Natural killer cell treated with Interleukin-12 subunit alpha and Interleukin-12 subunit beta and Interleukin-15 and Interleukin-18, amount 100 ng/mL, for 72 hours (primary cell): ENCODE data around the gene CTIF. TPM values are rescaled to one million over a fixed set of nuclear protein-coding genes. Genes with fewer than 3 reads are reported as not detected.

Experiments
- ATAC-seq, 2 donors: fragments of 150-1000 bp; cut with Tn5 transposase in 1 of 2; sonication (Bioruptor Pico), chemical (Tn5 transposase) in 1 of 2; 2 replicates each; pipeline ENCODE4 v1.10.0; 2021
- DNase-seq: peaks from one replicate; pipeline ENCODE4 v3.0.0; 2022; ENCODE audit warnings: low spot score
- H3K27ac Mint-ChIP-seq, 2 donors: 1 replicate in 1 of 2; 2 replicates in 1 of 2; pipeline ENCODE4 v1.8.0; 2022; ENCODE audit warnings: mixed read lengths in 2 of 2, mild to moderate bottlenecking in 1 of 2, moderate library complexity in 1 of 2
- H3K27me3 Mint-ChIP-seq, 2 donors: 1 replicate in 1 of 2; 2 replicates in 1 of 2; pipeline ENCODE4 v1.8.0; 2022; ENCODE audit warnings: mixed read lengths in 2 of 2
- H3K36me3 Mint-ChIP-seq: one replicate; pipeline ENCODE4 v1.8.0; 2022; ENCODE audit warnings: mixed read lengths
- H3K4me1 Mint-ChIP-seq, 2 donors: 1 replicate in 1 of 2; 2 replicates in 1 of 2; pipeline ENCODE4 v1.8.0; 2022; ENCODE audit warnings: low read depth in 2 of 2, mixed read lengths in 2 of 2, mild to moderate bottlenecking in 1 of 2
- H3K4me3 Mint-ChIP-seq: one replicate; pipeline ENCODE4 v1.8.0; 2022; ENCODE audit warnings: mixed read lengths
- H3K9me3 Mint-ChIP-seq: 2 replicates; pipeline ENCODE4 v1.8.0; 2022; ENCODE audit warnings: mixed read lengths
- total RNA-seq, 2 donors: library from RNA; stranded (reverse); gene quantifications; one replicate each; pipeline ENCODE4 v1.2.3, GENCODE V29; 2022

Gene CTIF
- total RNA-seq, 2 donors from 2014 or later: 8.4 to 13.0 TPM

DNA sequence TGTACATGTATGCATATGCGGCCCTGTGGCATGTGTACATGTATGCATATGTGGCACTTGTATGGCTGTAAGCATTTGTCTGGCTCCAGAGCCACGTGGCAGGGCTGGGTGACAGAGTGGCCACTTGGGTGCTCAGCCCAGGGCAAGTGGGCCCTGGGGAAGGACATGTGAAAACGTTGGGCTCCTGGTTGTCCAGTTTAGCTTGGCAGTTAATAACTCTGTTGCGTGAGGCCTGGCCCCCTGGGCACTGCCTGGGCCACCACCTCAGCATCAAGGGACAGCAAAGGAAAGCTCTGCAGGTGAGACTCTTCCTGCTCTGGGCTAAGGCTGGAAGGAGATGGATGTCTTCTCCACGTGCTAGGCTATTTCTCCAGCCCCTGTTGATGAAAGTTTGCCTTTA, 119.9 kb downstream of the CTIF start:
- ATAC-seq (no peak), DNase-seq (peak; percentile 18)
- H3K4me3 Mint-ChIP-seq: no peak overlapping the region
- no peak overlapping the region for H3K27ac Mint-ChIP-seq
- peaks cover 6 to 8% of the 10 kb centered on the region in 2 donors for H3K27me3 Mint-ChIP-seq
- H3K36me3 Mint-ChIP-seq: no peaks in the 10 kb centered on the region
- H3K9me3 Mint-ChIP-seq: no peaks in the 10 kb centered on the region
- H3K4me1 Mint-ChIP-seq: peaks cover 3 to 12% of the 10 kb centered on the region in 2 donors

DNA sequence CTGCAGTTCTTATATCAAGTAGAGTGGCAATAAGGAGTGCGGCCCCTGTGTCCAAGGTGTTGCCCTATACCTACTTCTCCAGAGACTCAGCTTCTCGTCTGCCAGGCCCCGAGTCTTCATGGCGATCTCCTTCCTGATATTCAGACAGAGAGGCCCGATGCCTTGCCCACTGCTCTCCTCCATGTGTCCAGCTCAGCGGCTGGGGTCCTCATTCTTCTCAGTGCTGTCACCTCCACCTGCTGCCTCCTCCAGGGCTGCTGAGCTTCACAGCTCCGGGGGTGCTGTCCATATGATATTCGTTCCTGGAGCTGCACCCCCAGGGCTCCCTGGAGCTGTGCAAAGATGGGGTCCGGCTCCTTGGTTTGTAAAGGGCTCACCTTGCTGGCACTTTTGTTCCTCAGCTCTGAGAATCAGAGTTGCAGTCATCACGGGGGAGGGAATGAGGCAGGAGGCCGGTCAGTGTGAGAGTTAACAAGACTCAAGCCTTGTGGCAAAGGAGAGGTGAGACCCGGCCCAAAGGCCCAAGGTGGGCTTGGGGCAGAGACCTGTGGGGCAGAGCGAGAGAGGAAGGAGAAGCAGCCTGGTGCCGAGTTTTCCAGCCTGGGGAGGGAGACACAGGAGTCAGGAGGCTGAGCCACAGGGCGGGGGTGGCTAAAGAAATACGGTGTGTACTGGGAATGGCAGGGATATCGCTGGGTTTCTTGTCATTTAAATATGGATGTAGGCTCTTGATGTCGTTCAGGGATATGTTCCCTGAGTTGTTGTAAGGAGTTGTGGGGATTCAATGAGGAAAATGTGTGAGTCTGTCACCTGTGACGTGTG, 120.6 kb downstream of the CTIF start:
- DNase-seq (peak; percentile 13), ATAC-seq (no peak)
- Mint-ChIP-seq H3K4me3 (no peak overlapping the region), H3K27ac (no peak overlapping the region), H3K4me1 (peaks cover 3 to 12% of the 10 kb centered on the region in 2 donors), H3K27me3 (peaks cover 6 to 8% of the 10 kb centered on the region in 2 donors), H3K36me3 (no peaks in the 10 kb centered on the region), H3K9me3 (no peaks in the 10 kb centered on the region)

DNA sequence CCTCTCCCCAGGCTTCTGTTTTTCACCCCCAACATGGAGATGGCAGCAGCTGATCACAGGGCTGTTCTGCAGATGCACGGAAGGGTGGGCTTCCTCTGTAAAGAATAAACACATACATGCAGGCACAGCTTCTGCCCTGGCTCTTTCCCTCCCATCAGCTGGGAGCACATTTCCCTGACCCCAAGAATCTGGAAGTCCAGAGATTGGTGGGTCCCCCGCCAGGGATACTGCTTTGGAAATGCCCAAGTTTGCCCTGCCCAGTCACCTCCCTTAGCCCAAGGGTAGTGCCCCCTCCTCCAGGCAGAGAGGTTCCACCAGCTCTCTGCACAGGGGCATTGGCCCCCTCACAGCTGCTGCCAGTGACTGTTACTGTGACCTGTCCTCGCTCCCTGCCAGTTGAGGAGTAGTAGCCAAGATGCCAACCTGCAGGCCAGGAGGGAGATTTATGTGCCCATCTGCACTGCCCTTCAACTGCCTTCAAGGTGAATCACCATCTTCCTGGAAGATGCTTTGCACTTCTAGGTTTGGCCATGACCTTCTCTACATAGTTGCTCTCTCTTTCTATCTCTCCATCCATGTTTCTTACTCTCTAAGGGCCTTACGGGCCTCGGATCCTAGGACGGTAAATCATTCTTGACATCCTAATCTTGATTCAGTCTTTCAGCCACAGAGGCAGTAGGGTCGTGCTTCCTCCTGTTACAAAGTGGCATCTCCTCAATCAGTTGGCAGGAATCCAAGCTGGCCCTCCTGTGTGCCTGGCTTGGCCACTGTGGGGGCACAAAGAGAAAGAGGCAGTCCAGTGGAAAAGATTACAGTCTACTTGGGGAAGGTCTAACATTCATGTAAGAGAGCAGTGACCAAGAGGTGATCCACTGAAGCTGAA, 121.8 kb downstream of the CTIF start:
- Mint-ChIP-seq H3K36me3 (peaks cover 2% of the 10 kb centered on the region), H3K4me1 (peaks cover 3 to 12% of the 10 kb centered on the region in 2 donors), H3K4me3 (no peak overlapping the region), H3K27ac (no peak overlapping the region), H3K27me3 (peaks cover 6 to 8% of the 10 kb centered on the region in 2 donors), H3K9me3 (no peaks in the 10 kb centered on the region)
- ATAC-seq (no peak), DNase-seq (no peak)

DNA sequence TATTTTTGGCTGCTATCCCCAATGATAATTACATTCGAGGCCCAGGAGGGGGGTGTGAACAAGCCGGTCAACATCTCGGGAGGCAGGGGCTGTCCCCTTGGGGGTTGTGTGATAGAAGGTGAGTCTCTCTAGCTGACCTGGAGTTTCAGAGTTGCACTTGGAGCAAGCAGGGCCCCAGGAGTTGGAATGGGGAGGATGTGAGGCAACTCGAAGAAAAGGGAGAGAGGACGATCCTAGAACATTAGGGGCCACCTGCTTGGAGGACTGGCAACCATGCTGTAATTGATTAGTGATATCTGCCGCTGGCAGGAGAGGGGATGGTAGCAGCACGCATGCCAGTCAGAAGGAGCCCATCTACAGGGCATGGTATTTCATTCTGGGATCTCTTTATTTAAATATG, 122.6 kb downstream of the CTIF start:
- DNase-seq (no peak), ATAC-seq (no peak)
- peaks cover 9% of the 10 kb centered on the region for H3K36me3 Mint-ChIP-seq
- H3K27me3 Mint-ChIP-seq: peaks cover 6 to 8% of the 10 kb centered on the region in 2 donors
- H3K9me3 Mint-ChIP-seq: no peaks in the 10 kb centered on the region
- no peak overlapping the region for H3K27ac Mint-ChIP-seq
- no peak overlapping the region for H3K4me3 Mint-ChIP-seq
- peaks cover 3 to 12% of the 10 kb centered on the region in 2 donors for H3K4me1 Mint-ChIP-seq

DNA sequence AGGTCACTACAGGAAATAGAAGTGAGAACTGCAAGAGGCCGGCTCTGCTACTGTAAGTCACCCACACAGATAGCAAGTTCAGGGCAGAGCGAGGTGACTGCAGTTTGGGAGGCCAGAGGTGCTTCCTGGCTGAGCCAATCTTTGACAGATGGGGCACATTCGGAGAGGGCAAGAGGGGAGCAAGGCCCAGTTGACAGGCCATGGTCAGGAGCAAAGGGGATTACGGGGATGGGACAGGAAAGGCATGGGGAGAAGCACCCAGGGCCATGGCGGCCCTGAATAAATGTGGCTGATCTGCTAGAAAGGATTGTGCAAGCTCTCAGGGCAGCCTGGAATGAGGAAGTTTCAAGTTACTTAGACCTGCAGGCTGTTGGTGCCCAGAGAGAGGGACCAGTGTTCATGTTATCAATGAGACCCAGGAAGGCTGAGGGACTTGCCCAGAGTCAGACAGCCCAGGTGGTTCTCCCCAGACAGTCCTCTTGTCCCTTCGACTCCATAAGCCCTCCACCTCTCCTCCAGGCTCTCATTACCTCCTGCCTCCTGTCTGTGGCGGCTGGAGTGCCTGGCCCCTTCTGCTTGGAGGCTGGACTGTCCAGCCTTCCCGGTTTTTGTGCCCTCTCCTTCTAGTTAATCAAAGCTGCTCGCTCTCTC, 123.3 kb downstream of the CTIF start:
- ATAC-seq (no peak), DNase-seq (no peak)
- Mint-ChIP-seq H3K9me3 (no peaks in the 10 kb centered on the region), H3K4me1 (peaks cover 3 to 12% of the 10 kb centered on the region in 2 donors), H3K27ac (no peak overlapping the region), H3K27me3 (peaks cover 6 to 8% of the 10 kb centered on the region in 2 donors), H3K4me3 (no peak overlapping the region), H3K36me3 (peaks cover 9% of the 10 kb centered on the region)

DNA sequence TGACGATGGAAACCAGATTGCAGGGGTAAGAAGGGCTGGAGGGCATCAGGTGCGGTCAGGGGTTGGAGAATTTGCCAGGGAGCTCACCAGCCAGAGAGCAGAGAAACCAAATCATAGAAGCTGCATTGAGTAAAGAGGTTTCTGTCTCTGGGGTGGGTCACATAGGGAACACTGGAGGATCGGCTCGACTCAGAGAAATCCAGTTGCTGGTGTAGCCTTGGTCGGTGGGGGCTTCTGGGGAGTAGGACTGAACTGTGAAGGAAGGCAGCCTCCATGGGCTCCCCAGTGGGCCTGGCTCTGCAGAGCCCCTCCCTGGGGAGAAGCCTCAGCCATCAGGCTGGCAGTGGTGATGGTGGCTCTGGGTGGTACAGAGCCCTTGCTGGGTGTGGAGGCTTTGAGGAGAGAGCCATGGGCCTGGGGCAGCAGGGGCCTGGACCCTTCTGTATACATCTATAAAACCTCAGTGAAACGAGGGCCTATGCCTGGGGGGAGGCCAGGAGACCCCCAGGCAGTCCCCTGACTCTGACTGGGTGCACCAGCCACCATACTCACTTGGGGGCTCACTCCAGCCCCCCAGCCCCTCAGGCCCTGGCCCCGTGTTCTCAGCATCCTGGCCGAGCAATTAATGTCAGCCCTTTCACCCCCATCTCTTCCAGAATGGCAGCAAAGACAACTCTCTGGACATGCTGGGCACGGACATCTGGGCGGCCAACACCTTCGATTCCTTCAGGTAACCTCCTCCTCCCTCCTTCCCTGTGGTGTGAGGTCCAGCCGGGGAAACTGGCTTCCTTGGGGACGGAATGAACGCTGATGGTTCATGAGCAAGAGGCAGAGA, 124.5 kb downstream of the CTIF start:
- ATAC-seq (no peak), DNase-seq (no peak)
- H3K27ac Mint-ChIP-seq: no peak overlapping the region
- H3K4me3 Mint-ChIP-seq: no peak overlapping the region
- H3K27me3 Mint-ChIP-seq: peaks cover 6 to 8% of the 10 kb centered on the region in 2 donors
- peaks cover 9% of the 10 kb centered on the region for H3K36me3 Mint-ChIP-seq
- no peaks in the 10 kb centered on the region for H3K9me3 Mint-ChIP-seq
- peaks cover 3 to 12% of the 10 kb centered on the region in 2 donors for H3K4me1 Mint-ChIP-seq

DNA sequence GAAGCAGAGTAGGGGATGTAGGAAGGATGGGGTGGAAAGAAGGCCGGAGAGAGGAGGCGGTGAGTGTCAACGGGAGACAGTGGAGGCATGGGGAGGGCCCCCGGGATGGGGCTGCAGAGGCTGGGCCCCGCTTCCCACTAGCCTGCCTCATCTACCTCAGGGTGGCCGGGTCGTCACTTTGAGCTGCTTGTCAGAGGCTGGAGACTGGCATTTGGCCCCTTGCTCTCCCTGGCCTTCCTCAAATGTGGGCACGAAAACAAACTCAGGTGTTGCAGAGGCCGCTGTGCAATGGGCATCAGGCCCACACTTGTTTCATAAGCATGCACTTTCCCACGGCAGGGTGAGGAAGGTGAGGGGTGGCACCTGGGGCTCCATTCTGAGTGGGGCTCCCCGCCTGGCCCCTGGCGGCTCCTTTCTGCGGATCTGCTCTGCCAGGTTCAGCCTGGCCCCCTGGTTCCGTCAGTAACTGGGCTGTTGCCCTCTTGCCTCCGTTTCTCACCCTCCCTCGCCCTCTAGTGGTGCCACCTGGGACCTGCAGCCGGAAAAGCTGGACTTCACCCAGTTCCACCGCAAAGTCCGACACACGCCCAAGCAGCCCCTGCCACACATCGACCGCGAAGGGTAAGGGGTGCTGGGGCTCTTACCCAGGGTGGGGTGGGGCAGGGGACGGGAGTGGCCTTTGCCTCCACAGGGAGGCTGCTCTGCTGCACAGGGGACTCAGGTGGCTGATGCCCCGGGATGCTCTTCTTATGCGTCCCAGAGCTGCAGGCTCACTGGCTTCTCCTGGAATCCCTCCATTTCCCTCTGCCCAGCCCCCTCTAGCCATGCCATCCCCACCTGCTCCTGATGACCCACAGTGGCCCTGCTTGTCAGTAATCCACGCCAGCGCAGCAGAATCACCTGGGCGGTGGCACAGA, 125.4 kb downstream of the CTIF start:
- ATAC-seq (peak; percentile 26 to 47), DNase-seq (peak; percentile 73)
- peaks cover 6 to 8% of the 10 kb centered on the region in 2 donors for H3K27me3 Mint-ChIP-seq
- no peak overlapping the region for H3K27ac Mint-ChIP-seq
- no peaks in the 10 kb centered on the region for H3K9me3 Mint-ChIP-seq
- peaks cover 3 to 12% of the 10 kb centered on the region in 2 donors for H3K4me1 Mint-ChIP-seq
- peaks cover 9% of the 10 kb centered on the region for H3K36me3 Mint-ChIP-seq
- no peak overlapping the region for H3K4me3 Mint-ChIP-seq

DNA sequence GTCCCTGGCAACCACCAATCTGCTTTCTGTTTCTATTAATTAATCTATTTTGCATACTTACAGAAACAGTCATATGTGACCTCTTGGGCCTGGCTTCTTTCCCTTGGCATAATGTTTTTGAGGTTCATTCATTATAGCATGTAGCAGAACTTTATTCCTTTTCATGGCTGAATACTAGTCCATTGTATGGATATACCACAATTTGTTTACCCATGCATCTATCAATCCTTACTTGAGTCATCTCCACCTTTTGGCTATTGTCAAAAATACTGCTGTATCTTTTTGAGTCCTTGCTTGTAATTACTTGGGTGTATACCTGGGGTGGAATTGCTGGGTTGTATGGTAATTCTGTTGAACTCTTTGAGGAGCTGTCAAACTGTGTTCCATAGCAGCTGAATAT, 126.8 kb downstream of the CTIF start:
- Mint-ChIP-seq H3K4me3 (no peak overlapping the region), H3K4me1 (peaks cover 3 to 12% of the 10 kb centered on the region in 2 donors), H3K27me3 (peaks cover 6 to 8% of the 10 kb centered on the region in 2 donors), H3K36me3 (peaks cover 9% of the 10 kb centered on the region), H3K9me3 (no peaks in the 10 kb centered on the region), H3K27ac (no peak overlapping the region)
- no peak for DNase-seq
- no peak for ATAC-seq

DNA sequence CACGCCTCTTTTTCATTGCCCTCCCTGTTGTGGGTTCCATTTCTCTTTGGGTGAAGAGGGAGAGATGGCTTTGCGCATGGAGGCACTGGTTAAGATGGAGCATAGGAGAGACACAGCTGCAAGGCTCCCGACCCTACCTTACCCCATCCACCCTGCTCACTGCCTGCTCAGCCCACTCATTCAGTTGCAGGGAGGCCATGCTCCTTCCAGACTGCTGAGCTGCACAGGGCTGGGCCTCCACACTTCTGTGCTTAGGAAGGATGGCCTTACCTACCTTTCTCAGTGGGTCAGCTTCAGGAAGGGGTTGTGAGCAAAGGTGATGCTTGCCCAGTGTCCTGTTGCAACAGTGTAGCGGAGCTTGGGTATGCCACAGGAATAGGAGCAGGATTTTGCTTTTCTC, 127.8 kb downstream of the CTIF start:
- Mint-ChIP-seq H3K36me3 (peaks cover 13% of the 10 kb centered on the region), H3K27me3 (peaks cover 3 to 6% of the 10 kb centered on the region in 2 donors), H3K27ac (no peak overlapping the region), H3K4me1 (peaks cover 0 to 6% of the 10 kb centered on the region in 2 donors), H3K9me3 (peaks cover 4% of the 10 kb centered on the region), H3K4me3 (no peak overlapping the region)
- no peak for DNase-seq
- no peak for ATAC-seq

DNA sequence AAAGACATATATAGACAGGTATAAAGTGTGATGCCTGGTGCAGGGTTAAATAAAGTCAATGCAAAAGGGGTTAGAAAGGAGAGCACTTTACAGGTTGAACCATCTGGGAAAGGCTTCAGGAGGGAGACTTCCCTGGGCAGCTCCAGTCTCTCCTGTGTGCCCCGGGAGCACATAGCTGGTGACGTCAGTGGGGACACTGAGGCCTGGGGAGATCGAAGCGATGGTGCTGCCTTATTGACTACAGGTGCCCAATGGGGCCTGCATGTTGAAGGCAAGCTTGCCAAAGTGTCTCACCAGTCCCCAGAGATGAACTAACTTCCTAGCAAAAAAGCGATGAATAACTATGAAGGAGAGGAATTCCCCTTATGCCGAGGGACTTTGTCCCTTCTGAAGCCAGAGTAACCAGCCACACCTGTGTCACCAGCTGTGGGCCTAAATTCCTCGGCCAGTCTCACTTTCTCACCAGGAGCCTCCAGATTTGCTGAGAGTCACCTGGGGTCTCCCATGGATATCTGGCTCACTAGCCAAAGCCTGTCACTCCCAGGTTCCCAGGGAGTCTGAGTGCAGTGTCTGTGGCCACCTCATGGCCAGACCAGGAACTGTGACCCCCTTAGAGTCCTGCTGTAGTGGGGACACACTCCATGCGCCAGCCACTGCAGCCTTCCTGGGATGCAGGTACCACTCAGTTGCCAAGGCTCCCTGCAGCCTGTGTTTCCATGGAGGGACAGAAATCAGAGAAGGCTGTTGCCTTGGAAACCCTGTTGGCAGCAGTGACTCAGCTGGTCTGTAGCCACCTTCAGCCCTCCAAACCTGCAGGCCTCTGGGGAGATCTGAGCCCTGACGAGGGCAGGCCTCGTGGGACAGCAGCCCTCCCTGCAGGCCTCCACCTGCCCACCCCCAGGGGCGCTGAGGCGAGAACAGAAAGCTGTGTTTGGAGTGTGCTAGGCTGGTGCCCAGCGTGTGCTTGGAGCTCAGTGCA, 128.7 kb downstream of the CTIF start:
- Mint-ChIP-seq H3K27me3 (peaks cover 0 to 5% of the 10 kb centered on the region in 2 donors), H3K9me3 (peaks cover 5% of the 10 kb centered on the region), H3K36me3 (peaks cover 16% of the 10 kb centered on the region), H3K4me1 (peaks cover 0 to 5% of the 10 kb centered on the region in 2 donors), H3K4me3 (no peak overlapping the region), H3K27ac (no peak overlapping the region)
- ATAC-seq: no peak
- DNase-seq: peak; percentile 38

DNA sequence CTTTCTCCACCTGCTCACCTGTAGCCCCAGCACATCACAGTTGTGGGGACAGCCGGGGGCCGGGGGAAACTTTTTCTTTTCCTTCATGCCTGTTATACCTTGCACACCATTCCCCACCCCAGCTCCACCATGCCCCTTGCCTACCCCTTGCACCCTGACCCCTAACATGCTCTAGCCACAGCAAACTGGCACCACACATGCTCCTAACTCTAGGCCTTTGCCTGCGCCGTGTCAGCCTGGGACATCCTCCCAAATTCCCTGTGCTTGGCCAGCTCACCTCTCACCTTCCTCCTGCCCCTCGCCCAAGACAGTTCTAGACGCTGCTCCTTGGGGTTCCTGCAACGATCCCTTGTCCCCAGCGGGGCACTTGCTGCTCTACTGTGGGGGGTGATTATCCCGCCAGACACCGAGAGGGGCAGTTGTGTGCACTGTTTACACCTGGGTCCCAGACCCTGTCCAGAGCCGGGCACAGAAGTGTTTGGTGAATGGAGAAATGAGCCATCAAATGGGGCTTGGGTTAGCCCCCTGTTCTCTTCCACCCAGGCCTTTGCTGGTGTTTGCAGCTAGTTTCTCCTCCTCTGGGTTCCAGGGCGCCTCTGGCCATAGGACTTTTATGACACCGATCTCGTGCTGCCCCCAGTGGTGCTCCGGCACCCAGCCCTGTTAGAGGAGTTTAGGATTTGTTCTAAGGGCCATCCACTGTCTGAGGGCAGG, 129.8 kb downstream of the CTIF start:
- H3K36me3 Mint-ChIP-seq: peaks cover 16% of the 10 kb centered on the region
- peaks cover 5% of the 10 kb centered on the region for H3K9me3 Mint-ChIP-seq

More for the DNA sequence above, 129.8 kb downstream of the CTIF start:
- ATAC-seq: peak in 1 of 2 donors; percentile 12
- no peak overlapping the region for H3K27ac Mint-ChIP-seq
- H3K4me1 Mint-ChIP-seq: no peaks in the 10 kb centered on the region
- no peaks in the 10 kb centered on the region for H3K27me3 Mint-ChIP-seq
- H3K4me3 Mint-ChIP-seq: no peak overlapping the region
- DNase-seq: no peak
